Measurements from ENCODE around the gene PLXDC2. TPM values are rescaled to one million over a fixed set of nuclear protein-coding genes. Genes with fewer than 3 reads are reported as not detected.

PLXDC2 gene
- total RNA-seq, 1 experiment from 2014 or later: 0.20 TPM

DNA sequence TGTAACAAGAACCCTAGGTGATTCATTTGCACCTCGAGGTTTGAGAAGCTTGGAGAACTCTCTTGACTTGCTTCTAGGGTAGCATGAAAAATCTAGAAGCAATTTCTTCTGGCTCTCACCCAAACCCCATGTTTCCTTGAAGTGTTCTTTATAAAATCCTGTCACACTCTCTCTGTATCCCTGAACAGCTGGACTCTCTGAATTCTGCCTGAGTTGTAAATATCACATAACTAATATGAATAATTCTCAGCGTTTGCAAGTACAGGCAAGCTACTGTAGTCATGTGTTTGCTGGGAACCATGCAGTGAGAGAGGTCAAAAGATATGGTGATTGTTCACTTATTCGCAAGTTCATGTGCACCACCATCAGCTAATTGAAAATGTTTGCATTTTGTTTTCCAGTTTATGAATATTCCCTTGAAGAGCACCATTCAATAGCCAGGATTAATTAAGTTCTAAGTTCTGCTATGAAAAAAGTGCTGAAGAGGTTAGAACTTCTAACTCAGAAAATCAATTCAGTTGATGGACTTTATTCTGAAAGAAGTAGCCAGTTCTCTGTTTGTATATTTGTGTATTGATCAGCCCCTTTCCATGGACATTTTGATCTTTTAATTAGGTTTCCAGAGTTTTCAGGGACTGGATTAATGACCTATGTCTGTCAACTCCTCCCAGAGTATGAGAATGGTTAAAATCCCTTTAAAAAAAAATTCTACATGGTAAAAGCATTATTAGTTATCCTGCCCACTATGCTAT is 243.0 kb downstream of the PLXDC2 start:
- BruUV-seq (replicated peaks): no TSS peak
- POLR2A ChIA-PET: no interaction called here
- Histone ChIP-seq H3K36me3 (ENCODE audit: control insufficient read depth in 1 of 2, insufficient read depth in 2 of 2, low read length in 2 of 2) (no peaks in the 10 kb centered on the region), H3K9me3 (ENCODE audit: control insufficient read depth in 1 of 2, insufficient read depth in 1 of 2, low read depth in 1 of 2, low read length in 2 of 2) (peaks cover 3 to 9% of the 10 kb centered on the region in 2 experiments; a peak in 2 of 4 replicates), H3K9ac (ENCODE audit: low read length) (no peak overlapping the region), H3K79me2 (ENCODE audit: insufficient read depth, low read length) (no peaks in the 10 kb centered on the region), H3K9me2 (ENCODE audit: insufficient read depth) (no peaks in the 10 kb centered on the region), H4K20me1 (ENCODE audit: insufficient read depth) (no peaks in the 10 kb centered on the region), H3K4me2 (ENCODE audit: low read length) (no peak overlapping the region), H3K4me1 (ENCODE audit: control insufficient read depth in 1 of 2, insufficient read depth in 2 of 2, low read length in 2 of 2) (no peaks in the 10 kb centered on the region), H2AFZ (ENCODE audit: low read depth, low read length, poor library complexity, severe bottlenecking) (no peak overlapping the region), H3K4me3 (replicated peaks in 1 of 2; ENCODE audit: low read depth in 1 of 2, low read length in 2 of 2) (no peak overlapping the region), H3K27ac (ENCODE audit: low read depth, low read length) (no peak overlapping the region), H3K27me3 (ENCODE audit: insufficient read depth, low read length) (no peaks in the 10 kb centered on the region)
- CTCF ChIA-PET: no interaction called here
- intact Hi-C loops (cut with micrococcal nuclease): no loop called here
- RAD21 ChIA-PET (ENCODE audit: low non-redundant PET in 1 of 2, low total read pairs in 2 of 2, uncharacterized antibody in 2 of 2, unreplicated experiment in 2 of 2): no interaction called here
- ATAC-seq (no peak), DNase-seq (ENCODE audit: low read depth, low spot score) (no peak)
- TF ChIP-seq RAD21 (IDR thresholded peaks at IDR 0.05; ENCODE audit: low read depth): no peak
- TF ChIP-seq SRF (IDR thresholded peaks at IDR 0.05; ENCODE audit: low read depth): no peak
- TF ChIP-seq FOSL1 (IDR thresholded peaks at IDR 0.05; ENCODE audit: low read depth): no peak
- no peak for TF ChIP-seq CBX3 (IDR thresholded peaks at IDR 0.05; ENCODE audit: low read depth)
- TF ChIP-seq, protein P1, sequence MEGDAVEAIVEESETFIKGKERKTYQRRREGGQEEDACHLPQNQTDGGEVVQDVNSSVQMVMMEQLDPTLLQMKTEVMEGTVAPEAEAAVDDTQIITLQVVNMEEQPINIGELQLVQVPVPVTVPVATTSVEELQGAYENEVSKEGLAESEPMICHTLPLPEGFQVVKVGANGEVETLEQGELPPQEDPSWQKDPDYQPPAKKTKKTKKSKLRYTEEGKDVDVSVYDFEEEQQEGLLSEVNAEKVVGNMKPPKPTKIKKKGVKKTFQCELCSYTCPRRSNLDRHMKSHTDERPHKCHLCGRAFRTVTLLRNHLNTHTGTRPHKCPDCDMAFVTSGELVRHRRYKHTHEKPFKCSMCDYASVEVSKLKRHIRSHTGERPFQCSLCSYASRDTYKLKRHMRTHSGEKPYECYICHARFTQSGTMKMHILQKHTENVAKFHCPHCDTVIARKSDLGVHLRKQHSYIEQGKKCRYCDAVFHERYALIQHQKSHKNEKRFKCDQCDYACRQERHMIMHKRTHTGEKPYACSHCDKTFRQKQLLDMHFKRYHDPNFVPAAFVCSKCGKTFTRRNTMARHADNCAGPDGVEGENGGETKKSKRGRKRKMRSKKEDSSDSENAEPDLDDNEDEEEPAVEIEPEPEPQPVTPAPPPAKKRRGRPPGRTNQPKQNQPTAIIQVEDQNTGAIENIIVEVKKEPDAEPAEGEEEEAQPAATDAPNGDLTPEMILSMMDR (IDR thresholded peaks at IDR 0.05 in 2 of 3, conservative IDR thresholded peaks at IDR 0.05 in 1 of 3; ENCODE audit: borderline replicate concordance in 1 of 3, insufficient read depth in 1 of 3, low read depth in 2 of 3, low read length in 2 of 3): no peak
- TF ChIP-seq, protein P2, sequence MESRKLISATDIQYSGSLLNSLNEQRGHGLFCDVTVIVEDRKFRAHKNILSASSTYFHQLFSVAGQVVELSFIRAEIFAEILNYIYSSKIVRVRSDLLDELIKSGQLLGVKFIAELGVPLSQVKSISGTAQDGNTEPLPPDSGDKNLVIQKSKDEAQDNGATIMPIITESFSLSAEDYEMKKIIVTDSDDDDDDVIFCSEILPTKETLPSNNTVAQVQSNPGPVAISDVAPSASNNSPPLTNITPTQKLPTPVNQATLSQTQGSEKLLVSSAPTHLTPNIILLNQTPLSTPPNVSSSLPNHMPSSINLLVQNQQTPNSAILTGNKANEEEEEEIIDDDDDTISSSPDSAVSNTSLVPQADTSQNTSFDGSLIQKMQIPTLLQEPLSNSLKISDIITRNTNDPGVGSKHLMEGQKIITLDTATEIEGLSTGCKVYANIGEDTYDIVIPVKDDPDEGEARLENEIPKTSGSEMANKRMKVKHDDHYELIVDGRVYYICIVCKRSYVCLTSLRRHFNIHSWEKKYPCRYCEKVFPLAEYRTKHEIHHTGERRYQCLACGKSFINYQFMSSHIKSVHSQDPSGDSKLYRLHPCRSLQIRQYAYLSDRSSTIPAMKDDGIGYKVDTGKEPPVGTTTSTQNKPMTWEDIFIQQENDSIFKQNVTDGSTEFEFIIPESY (IDR thresholded peaks at IDR 0.05; ENCODE audit: extremely low read depth, insufficient replicate concordance, low read length): no peak
- TF ChIP-seq ELF1 (IDR thresholded peaks at IDR 0.05; ENCODE audit: borderline replicate concordance, low read depth): no peak

Data from HCT116 (cell line).